Endothelial cell of umbilical vein (primary cell): ENCODE results near the gene B3GNT3. TPM values are rescaled to one million over a fixed set of nuclear protein-coding genes. Genes with fewer than 3 reads are reported as not detected.

Source experiments
- BruUV-seq: library from RNA; stranded (reverse); fragments of 400-500 nt; replicated peaks from 2 replicates; lab custom pipeline; 2021; lab: Mats Ljungman, UMichigan
- CTCF ChIA-PET: fragments of 300-600, 350-600 bp; sonication (Branson Sonifier 250); formaldehyde crosslinking; loops from one replicate; lab custom pipeline; 2021; ENCODE audit warnings: antibody characterized with exemption, inconsistent platforms; lab: Charles Lee
- POLR2A ChIA-PET: fragments of 300-600, 350-600 bp; sonication (Branson Sonifier 250); formaldehyde crosslinking; loops from one replicate; lab custom pipeline; 2021; ENCODE audit warnings: antibody characterized with exemption, inconsistent platforms; lab: Charles Lee
- DNase-seq: peaks from one replicate; pipeline ENCODE4 v3.0.0-alpha.2; 2011; ENCODE audit warnings: low read depth, low spot score
- FAIRE-seq: peaks from 2 replicates; lab custom pipeline; 2011; peaks lifted over from hg19 to GRCh38; lab: Jason Lieb, UNC
- H2AFZ ChIP-seq: 2 replicates; pipeline ENCODE4 v1.6.0; 2012; ENCODE audit warnings: low read depth, low read length, control low read depth, inconsistent platforms
- H3K27ac ChIP-seq: 2 replicates; pipeline ENCODE4 v1.5.1; 2011; ENCODE audit warnings: low read depth, mild to moderate bottlenecking, control low read depth, low read length, moderate library complexity; ENCODE audit not compliant: insufficient read depth
- H3K27me3 ChIP-seq, 2 experiments: 2 replicates each; pipeline versions ENCODE4 v1.6.0 to v1.6.1; 2011; ENCODE audit warnings: low read length in 2 of 2, mixed read lengths in 1 of 2; ENCODE audit not compliant: control insufficient read depth in 2 of 2, insufficient read depth in 2 of 2
- H3K36me3 ChIP-seq, 2 experiments: 2 replicates in 1 of 2; 3 replicates in 1 of 2; pipeline ENCODE4 v1.5.1; 2011; ENCODE audit warnings: low read length in 2 of 2, mild to moderate bottlenecking in 1 of 2, moderate library complexity in 1 of 2; ENCODE audit not compliant: control insufficient read depth in 2 of 2, insufficient read depth in 2 of 2; ENCODE audit errors: extremely low read depth in 1 of 2
- H3K4me1 ChIP-seq: 3 replicates; pipeline ENCODE4 v1.5.1; 2011; ENCODE audit warnings: mild to moderate bottlenecking, low read length; ENCODE audit not compliant: control insufficient read depth, insufficient read depth; ENCODE audit errors: extremely low read depth
- H3K4me2 ChIP-seq: 2 replicates; pipeline ENCODE4 v1.6.1; 2011; ENCODE audit warnings: low read length, control low read depth, mixed read lengths; ENCODE audit not compliant: insufficient read depth
- H3K4me3 ChIP-seq, 3 experiments: fragments of 200-600 bp in 1 of 3; sonication (generic), shearing (Covaris generic) in 1 of 3; replicated peaks in 1 of 3; 2 replicates each; pipeline ENCODE4 v1.5.1; 2011 to 2016; ENCODE audit warnings: control low read depth in 3 of 3, low read length in 3 of 3, mild to moderate bottlenecking in 2 of 3, inconsistent platforms in 1 of 3, low read depth in 1 of 3, moderate library complexity in 1 of 3; ENCODE audit not compliant: insufficient read depth in 1 of 3
- H3K79me2 ChIP-seq: 2 replicates; pipeline ENCODE4 v1.6.0; 2012; ENCODE audit warnings: low read length, inconsistent platforms; ENCODE audit not compliant: control insufficient read depth, insufficient read depth
- H3K9ac ChIP-seq: replicated peaks from 2 replicates; pipeline ENCODE3; 2011; ENCODE audit warnings: low read length, control low read depth; ENCODE audit not compliant: insufficient read depth; ENCODE audit errors: extremely low read depth
- H3K9me1 ChIP-seq: replicated peaks from 3 replicates; pipeline ENCODE4 v1.6.0; 2011; ENCODE audit warnings: mild to moderate bottlenecking, low read length; ENCODE audit not compliant: control insufficient read depth, insufficient read depth; ENCODE audit errors: extremely low read depth
- H3K9me3 ChIP-seq: replicated peaks from 2 replicates; pipeline ENCODE4 v1.5.1; 2012; ENCODE audit warnings: low read length, inconsistent platforms; ENCODE audit not compliant: control insufficient read depth, insufficient read depth
- H4K20me1 ChIP-seq: replicated peaks from 2 replicates; pipeline ENCODE3; 2011; ENCODE audit warnings: mild to moderate bottlenecking, low read length; ENCODE audit not compliant: control insufficient read depth, insufficient read depth; ENCODE audit errors: extremely low read depth
- EZH2 ChIP-seq: IDR thresholded peaks from 2 replicates; pipeline ENCODE4 v1.6.1; 2012; ENCODE audit warnings: borderline replicate concordance, low read depth, mild to moderate bottlenecking, moderate library complexity, low read length, inconsistent platforms; ENCODE audit not compliant: severe bottlenecking
- FOS ChIP-seq: IDR thresholded peaks from 2 replicates; pipeline ENCODE4 v1.6.1; 2011; ENCODE audit warnings: mild to moderate bottlenecking, low read length, moderate library complexity, borderline replicate concordance; ENCODE audit not compliant: insufficient read depth
- GATA2 ChIP-seq: IDR thresholded peaks from 2 replicates; pipeline ENCODE4 v1.7.0; 2011; ENCODE audit warnings: low read depth, mild to moderate bottlenecking, moderate library complexity, mixed read lengths, low read length; ENCODE audit not compliant: insufficient read length, insufficient read depth
- JUN ChIP-seq: IDR thresholded peaks from 2 replicates; pipeline ENCODE4 v1.6.1; 2011; ENCODE audit warnings: borderline replicate concordance, low read depth; ENCODE audit not compliant: insufficient read length, insufficient read depth
- MAX ChIP-seq: IDR thresholded peaks from 2 replicates; pipeline ENCODE4 v1.6.1; 2011; ENCODE audit not compliant: insufficient read depth, insufficient read length
- MYC ChIP-seq: IDR thresholded peaks from one replicate; pipeline ENCODE4 v1.6.1; 2011; ENCODE audit warnings: mild to moderate bottlenecking, low read depth, low read length
- POLR2A ChIP-seq: IDR thresholded peaks from 2 replicates; pipeline ENCODE4 v1.6.1; 2012; ENCODE audit warnings: low read depth, mild to moderate bottlenecking, control low read depth, low read length
- POLR2AphosphoS5 ChIP-seq: IDR thresholded peaks from 2 replicates; pipeline ENCODE4 v1.6.1; 2012; ENCODE audit warnings: low read depth, mild to moderate bottlenecking, control low read depth, low read length, moderate library complexity; ENCODE audit not compliant: insufficient read depth
- dilution Hi-C: fragments of 300-500 bp; cut with MboI; formaldehyde crosslinking; loops from one replicate; pipeline ENCODE4 v1.15.0; 2019; ENCODE audit warnings: low sequenced_read_pairs; ENCODE audit not compliant: extremely low pct_ligation_motif_present
- intact Hi-C: fragments of 100-400 bp; cut with micrococcal nuclease; formaldehyde crosslinking; loops from one replicate; pipeline ENCODE4 v1.10.0; 2022
- polyA plus RNA-seq, 4 experiments: library from polyadenylated mRNA; depleted of rRNA in 3 of 4; stranded (reverse) in 3 of 4; unstranded in 1 of 4; fragments of >200 nt; gene quantifications; 2 replicates each; pipeline versions ENCODE4 v1.2.1 to v1.2.3, GENCODE V29; 2011 to 2012; ENCODE audit warnings: missing spikeins in 1 of 4
- total RNA-seq: library from RNA; stranded (reverse); gene quantifications from 2 replicates; pipeline ENCODE4 v1.2.3, GENCODE V29; 2021
- TF ChIP-seq, protein P1 (sequence below), 2 donors: IDR thresholded peaks; 1 replicate in 1 of 2; 2 replicates in 1 of 2; pipeline ENCODE4 v1.5.1; 2011; ENCODE audit warnings: low read length in 2 of 2, mild to moderate bottlenecking in 2 of 2, moderate library complexity in 2 of 2, control low read depth in 1 of 2, inconsistent platforms in 1 of 2, low read depth in 1 of 2; ENCODE audit not compliant: insufficient read depth in 1 of 2; ENCODE audit errors: extremely low read depth in 1 of 2

B3GNT3 gene
- total and polyA plus RNA-seq, 2 donors (not counting 3 experiments of a cell fraction or from before 2014, with no cell fraction given): 0.10 TPM; not detected in 1

DNA sequence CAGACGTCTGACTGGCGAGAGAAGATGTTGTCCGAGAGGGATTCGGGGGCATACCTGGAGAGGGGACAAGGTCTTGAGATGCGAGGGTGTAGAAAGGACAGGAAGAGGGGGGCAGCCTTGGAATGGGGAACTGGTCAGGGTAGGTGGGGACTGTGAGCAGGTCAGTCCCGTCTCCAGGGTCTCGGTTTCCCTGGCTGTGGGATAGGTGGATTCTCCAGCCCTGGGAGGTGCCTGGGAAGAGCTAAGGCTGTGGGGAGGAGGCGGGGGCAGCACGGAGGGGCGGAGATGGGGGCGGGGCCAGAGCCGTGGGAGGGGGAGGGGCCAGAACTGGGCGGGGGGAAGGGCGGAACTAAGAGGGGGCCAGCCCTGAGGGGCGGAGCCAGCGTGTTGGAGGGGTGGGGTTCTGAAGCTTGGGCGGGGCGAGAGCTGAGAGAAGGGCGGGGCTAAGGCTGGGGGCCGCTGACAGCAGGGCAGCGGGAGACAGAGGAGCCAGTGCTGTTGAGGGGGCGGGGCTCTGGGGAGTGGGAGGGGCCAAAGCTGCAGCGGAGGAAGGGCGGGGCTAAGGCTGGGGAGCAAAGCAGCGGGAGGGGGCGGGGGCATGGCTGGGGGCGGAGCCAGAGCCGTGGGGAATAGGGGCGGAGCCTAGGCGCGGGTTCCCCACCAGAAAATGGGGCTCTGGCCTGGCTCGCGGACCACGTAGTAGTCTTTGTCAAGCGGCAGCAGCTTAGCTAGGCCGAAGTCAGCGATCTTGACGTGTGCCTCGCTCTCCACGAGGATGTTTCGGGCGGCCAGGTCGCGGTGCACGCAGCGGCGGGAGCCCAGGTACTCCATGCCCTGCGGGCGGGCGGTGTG is 35.9 kb downstream of the B3GNT3 start:
- DNase-seq (peak; percentile 47), FAIRE-seq (peak; percentile 69)
- ChIA-PET POLR2A (interaction anchor here (0.6 to 1.3 kb wide), 2 partner anchors 29 to 112 kb away, joined by 4 to 7 read pairs; partner anchors contain the start of gene RPL18A), CTCF (interaction anchor here (0.6 to 3.1 kb wide), 6 partner anchors 17 to 379 kb away, joined by 3 to 10 read pairs (median 3); partner anchors contain the start of genes JAK3 and RPL18A)
- H3K4me2 ChIP-seq: no peak overlapping the region
- intact Hi-C loops (no loop called here), dilution Hi-C loops (no loop called here)
- no peak overlapping the region for H3K4me3 ChIP-seq
- peak overlapping the region; percentile 77 for H2AFZ ChIP-seq
- TF ChIP-seq FOS (no peak), MAX (no peak), MYC (no peak), JUN (no peak), POLR2AphosphoS5 (no peak), GATA2 (no peak), POLR2A (no peak), EZH2 (no peak)
- TF ChIP-seq, protein P1, sequence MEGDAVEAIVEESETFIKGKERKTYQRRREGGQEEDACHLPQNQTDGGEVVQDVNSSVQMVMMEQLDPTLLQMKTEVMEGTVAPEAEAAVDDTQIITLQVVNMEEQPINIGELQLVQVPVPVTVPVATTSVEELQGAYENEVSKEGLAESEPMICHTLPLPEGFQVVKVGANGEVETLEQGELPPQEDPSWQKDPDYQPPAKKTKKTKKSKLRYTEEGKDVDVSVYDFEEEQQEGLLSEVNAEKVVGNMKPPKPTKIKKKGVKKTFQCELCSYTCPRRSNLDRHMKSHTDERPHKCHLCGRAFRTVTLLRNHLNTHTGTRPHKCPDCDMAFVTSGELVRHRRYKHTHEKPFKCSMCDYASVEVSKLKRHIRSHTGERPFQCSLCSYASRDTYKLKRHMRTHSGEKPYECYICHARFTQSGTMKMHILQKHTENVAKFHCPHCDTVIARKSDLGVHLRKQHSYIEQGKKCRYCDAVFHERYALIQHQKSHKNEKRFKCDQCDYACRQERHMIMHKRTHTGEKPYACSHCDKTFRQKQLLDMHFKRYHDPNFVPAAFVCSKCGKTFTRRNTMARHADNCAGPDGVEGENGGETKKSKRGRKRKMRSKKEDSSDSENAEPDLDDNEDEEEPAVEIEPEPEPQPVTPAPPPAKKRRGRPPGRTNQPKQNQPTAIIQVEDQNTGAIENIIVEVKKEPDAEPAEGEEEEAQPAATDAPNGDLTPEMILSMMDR (IDR thresholded peaks at IDR 0.05; ENCODE audit: extremely low read depth in 1 of 2, insufficient read depth in 1 of 2, low read depth in 1 of 2, low read length in 2 of 2): no peak
- no peaks in the 10 kb centered on the region for H4K20me1 ChIP-seq
- no peaks in the 10 kb centered on the region for H3K9me3 ChIP-seq
- no TSS peak for BruUV-seq
- H3K9me1 ChIP-seq: no peaks in the 10 kb centered on the region
- no peak overlapping the region for H3K27ac ChIP-seq
- H3K27me3 ChIP-seq: peaks cover 0 to 3% of the 10 kb centered on the region in 2 experiments
- no peak overlapping the region for H3K9ac ChIP-seq
- H3K36me3 ChIP-seq: no peaks in the 10 kb centered on the region
- H3K4me1 ChIP-seq: peaks cover 13% of the 10 kb centered on the region
- no peaks in the 10 kb centered on the region for H3K79me2 ChIP-seq
